GM21723 (cell line): ENCODE data around the gene RPS6KC1.
A peak's percentile ranks its signal among the peaks of the same experiment; 100 is the strongest.
"Not testable (repeated sequence)": the region's sequence is repeated elsewhere in the genome, so short reads cannot be mapped to it uniquely, and the experiment has no call there.

ENCODE experiments used
- ATAC-seq: cut with Tn5 transposase; IDR thresholded peaks from one replicate; pipeline ENCODE4 v1.9.1; 2021; ENCODE audit warnings: mild to moderate bottlenecking, moderate library complexity; ENCODE audit not compliant: unreplicated experiment

RPS6KC1 gene

DNA sequence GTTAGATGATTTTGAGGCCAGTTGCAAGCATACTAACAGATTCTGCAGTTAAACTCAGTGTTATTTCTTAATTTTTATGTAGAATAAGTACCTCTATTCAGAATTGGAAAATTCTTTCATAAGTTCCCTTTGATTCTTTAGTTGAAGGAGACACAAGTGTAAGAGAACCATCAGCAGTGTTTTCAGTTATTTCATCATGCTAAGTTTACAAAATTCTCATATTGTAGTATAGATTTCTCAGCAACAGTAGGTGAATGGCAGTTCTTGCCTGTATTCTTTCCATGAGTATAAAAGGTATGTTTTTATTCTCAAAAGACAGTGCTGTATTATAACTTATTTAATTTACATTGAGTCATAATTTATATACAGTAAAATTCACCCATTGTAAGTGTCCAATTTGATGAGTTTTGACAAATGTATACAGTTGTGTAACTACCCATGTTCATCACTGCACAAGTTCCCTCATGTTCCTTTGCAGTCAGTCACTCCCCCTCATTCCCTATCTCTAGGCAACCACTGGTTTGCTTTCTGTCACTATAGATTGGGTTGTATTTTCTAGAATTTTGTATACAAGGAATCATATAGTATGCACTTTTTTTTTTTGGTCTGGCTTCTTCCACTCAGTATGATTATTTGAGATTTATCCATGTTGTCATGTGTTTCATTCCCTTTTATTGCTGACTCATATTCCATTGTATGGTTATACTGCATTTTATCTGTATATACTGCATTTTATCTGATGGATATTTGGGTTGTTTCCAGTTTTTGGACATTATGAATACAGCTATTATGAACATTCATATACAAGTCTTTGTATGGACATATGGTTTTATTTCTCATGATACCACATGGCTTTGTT is 3.9 kb downstream of the RPS6KC1 start:
- ATAC-seq, result no peak

DNA sequence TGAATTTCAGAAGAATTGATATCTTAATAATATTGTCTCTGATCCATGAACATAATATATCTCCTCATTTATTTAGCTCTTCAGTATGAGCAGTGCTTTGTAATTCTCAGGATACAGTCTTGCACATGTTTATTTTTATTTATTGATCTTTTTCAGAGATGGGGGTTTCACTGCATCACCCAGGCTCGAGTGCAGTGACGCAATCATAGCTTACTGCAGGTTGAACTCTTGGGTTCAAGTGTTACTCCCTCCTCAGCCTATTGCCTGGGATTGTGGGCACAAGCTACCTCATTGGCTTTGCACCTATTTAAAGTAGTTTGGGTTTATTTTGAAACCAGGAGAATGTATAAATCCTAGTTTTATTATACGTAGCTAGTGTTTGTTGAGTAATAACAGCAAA is 4.7 kb downstream of the RPS6KC1 start:
- no peak for ATAC-seq

GRCh38 chr1:213057264-213058059 is 6.4 kb downstream of the RPS6KC1 start:
- no peak for ATAC-seq

DNA sequence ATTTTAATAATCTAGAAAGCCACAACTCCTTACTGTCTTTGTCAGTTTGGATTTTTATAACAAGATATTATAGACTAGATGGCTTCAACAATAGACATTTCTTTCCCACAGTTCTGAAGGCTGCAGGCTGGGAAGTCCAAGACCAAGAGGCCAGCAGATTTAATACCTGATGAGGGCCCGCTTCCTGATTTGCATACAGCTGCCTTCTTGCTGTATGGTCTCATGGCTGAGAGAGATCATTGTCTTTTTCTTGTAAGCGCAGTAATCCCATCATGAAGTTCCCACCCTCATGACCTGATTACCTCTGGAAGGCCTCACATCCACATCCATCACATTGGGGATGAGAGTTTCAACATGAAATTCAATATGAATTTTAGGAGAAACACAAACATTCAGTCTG is 9.8 kb downstream of the RPS6KC1 start:
- ATAC-seq, result no peak

- ATAC-seq, result no peak
Measured at GRCh38 chr1:213061263-213061662, 10.2 kb downstream of the RPS6KC1 start.

DNA sequence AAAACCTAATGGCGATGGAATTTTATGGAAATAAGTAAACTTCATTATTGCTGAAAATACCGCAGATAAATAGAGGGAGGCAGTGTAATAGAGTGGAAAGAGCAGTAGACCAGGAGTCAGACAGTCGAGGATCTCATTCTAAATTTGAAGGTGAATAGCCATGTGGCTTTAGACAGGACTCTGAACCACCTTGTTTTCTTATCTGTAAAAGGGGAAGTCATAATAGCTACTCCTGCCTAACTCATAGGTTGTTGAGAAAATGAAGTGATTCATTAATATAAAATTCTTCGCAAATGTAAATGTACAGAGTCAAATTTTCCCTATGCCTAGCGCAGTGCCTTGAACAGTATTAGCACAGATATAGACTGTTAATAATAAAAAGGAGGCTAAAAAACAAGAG is 14.8 kb downstream of the RPS6KC1 start:
- ATAC-seq, result no peak

DNA sequence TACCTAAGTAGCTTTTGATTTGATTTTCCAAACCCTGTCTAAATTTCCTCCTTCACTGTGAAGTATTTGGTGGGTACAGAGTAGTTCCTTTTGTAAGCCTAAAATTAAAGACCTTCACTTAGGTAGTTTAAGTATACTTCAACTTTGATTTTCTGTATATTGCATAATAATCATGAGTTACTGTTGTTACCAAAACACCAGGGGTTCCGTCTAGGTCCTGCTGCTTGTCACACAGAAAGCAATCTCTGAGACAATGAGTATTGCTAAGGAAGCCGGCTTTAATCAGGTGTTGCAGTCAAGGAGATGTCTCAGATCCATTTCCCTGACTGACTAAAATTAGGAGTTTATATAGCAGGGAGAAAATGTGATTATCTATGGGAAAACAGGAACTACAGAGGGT is 15.3 kb downstream of the RPS6KC1 start:
- ATAC-seq, result no peak

GRCh38 chr1:213067352-213067751 is 16.3 kb downstream of the RPS6KC1 start:
- no peak for ATAC-seq

DNA sequence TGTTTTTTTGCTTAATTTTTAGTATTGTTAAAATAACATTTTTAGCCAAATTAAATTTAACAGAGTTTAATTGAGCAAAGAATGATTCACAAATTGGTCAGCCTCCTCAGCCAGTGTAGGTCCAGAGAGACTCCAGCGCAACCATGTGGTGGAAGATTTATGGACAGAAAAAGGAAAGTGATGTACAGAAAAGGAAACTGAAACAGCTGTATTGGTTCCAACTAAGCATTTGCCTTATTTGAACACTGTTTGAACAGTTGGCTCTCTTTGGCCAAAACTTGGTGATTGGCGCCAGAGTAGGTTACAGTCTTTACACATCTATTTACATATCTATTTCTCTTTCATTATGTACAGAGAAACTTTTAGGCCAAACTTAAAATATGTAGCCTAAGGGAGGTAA is 19.4 kb downstream of the RPS6KC1 start:
- peak; percentile 93 for ATAC-seq

DNA sequence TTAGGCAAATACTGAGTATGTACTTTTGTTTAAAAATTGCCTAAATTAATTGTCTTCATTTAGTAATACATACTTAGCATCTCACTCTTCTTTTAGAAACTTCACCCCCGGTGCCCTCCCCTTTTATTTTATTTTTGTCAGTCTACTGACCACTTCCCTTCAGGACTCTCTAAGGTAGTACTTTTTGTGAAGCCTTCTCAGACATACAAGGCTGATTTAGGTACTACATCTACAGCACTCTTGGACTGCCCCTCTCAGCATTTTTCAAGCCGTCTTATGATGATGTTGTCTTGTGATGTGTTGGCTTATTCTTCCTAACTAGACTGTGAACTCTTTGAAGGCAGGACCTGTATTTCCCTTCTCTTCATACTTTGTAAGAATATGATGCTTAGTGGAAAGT is 24.7 kb downstream of the RPS6KC1 start:
- no peak for ATAC-seq

- no peak for ATAC-seq
Measured at GRCh38 chr1:213082420-213083111, 31.5 kb downstream of the RPS6KC1 start.

DNA sequence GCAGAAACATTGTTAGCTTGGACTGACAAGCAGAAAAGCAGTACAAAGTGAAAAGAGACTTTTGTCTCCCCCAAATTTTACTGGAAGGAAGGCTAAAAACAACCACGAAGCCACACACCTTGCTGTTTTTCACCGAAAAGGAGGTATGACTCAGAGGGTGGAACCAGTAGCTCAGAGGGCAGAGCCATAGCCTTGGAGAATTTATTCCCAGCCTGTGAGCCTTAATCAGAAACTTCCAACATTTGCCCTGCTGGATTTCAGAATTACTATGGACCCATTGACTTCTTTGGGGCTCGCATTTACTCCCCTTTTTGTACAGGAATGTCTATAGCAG is 32.0 kb downstream of the RPS6KC1 start:
- no peak for ATAC-seq

- no peak for ATAC-seq
Measured at GRCh38 chr1:213087911-213088310, 36.9 kb downstream of the RPS6KC1 start.

GRCh38 chr1:213089924-213090677 is 39.1 kb downstream of the RPS6KC1 start:
- ATAC-seq, result no peak

- ATAC-seq, result no peak
Measured at GRCh38 chr1:213094446-213094845, 43.4 kb downstream of the RPS6KC1 start.

DNA sequence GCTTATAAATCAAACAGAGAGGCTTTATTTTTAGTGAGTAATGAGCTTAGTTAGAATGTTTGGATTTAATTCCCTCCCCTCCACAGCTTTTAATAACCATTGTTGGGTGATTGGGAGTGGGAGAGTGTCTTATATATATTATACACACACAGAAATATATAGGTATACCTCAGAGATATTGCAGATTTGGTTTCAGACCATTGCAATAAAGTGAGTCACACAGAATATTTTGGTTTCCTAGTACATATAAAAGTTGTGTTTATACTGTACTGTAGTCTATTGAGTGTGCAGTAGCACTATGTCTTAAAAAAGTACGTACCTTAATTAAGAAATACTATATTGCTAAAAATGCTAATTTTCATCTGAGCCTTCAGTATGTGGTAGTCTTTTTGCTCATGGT is 44.4 kb downstream of the RPS6KC1 start:
- ATAC-seq, result no peak

GRCh38 chr1:213099682-213100399 is 48.8 kb downstream of the RPS6KC1 start:
- ATAC-seq, result no peak

DNA sequence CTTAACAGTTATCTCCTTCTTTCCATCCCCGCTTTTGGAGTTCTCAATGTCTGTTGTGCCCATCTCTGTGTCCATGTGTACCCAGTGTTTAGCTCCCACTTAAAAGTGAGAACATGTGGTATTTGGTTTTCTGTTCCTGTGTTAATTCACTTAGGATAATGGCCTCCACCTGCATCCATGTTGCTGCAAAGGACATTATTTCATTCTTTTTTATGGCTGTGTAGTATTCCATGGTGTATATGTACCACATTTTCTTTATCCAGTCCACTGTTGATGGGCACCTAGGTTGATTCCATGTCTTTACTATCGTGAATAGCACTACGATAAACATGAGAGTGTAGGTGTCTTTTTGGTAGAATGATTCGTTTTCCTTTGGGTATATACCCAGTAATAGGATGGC is 49.5 kb downstream of the RPS6KC1 start:
- ATAC-seq, result not testable (repeated sequence)

DNA sequence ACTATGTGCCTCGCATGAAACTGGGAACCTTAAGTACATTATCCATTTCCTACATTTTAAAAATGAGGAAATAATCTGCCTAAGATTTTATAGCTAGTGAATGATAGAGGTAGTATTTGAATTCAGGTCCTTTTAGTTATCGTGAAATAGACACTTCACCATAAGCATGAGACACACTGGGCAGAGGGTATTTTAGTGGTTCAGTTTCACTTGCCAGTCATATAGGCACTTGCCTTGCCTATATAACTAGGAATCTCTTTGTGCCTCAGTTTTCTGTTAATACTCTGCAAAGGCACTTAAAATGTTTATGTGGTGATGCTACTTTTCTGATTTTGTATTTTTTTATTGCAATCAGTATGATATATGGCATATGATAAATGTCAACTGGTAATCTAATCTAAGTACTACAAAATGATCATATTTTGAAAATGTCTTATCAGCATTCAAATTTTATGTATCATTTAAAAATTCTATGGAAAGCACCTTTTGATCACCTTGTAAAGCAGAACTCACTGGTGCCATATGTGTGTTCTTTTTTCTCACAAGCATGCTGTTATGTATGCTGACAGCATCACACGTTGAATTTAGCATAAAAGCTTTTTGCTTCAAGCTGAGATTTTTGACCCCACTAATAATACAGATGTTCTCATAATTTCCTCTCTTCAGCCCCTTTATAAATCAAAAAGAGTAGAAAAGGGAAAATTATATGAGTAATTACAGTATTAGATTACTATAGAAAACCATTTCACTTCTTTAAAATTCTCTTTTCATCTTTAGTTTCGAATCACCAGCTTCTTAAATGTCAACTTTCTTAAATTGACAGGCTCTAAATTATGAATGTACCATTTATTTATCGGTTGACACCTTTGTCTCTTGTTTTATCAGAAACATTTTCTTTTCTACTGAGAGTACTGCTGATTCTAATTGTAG is 52.6 kb downstream of the RPS6KC1 start:
- no peak for ATAC-seq
